Heart left ventricle (tissue), 16 donors: ENCODE results near the gene DDX25. TPM values are rescaled to one million over a fixed set of nuclear protein-coding genes. Genes with fewer than 3 reads are reported as not detected.

ENCODE experiments used
- ATAC-seq, 4 donors: fragments of 200-7000 bp; cut with Tn5 transposase; one replicate each; pipeline ENCODE4 v1.9.1; 2020 to 2022; ENCODE audit warnings: moderate library complexity in 4 of 4, mild to moderate bottlenecking in 3 of 4, moderate number of reproducible peaks in 1 of 4
- DNase-seq, 5 donors: peaks; one replicate each; pipeline ENCODE4 v3.0.0-alpha.2; 2020
- H3K27ac ChIP-seq, 12 donors: fragments of 200-600 bp; sonication (generic) in 4 of 12; one replicate each; pipeline versions ENCODE4 v1.5.0 to v1.8.0; 2016 to 2022; ENCODE audit warnings: mild to moderate bottlenecking in 2 of 12
- H3K27me3 ChIP-seq, 9 donors: fragments of 200-600 bp; sonication (generic) in 2 of 9; one replicate each; pipeline versions ENCODE4 v1.5.1 to v1.8.0; 2016 to 2022; ENCODE audit warnings: mild to moderate bottlenecking in 3 of 9
- H3K36me3 ChIP-seq, 9 donors: fragments of 200-600 bp; sonication (generic) in 2 of 9; one replicate each; pipeline versions ENCODE4 v1.5.0 to v1.8.0; 2018 to 2022; ENCODE audit warnings: mild to moderate bottlenecking in 2 of 9
- H3K4me1 ChIP-seq, 12 donors: fragments of 200-600 bp; sonication (generic) in 4 of 12; one replicate each; pipeline versions ENCODE4 v1.5.0 to v1.8.0; 2016 to 2022; ENCODE audit warnings: mild to moderate bottlenecking in 3 of 12
- H3K4me3 ChIP-seq, 12 donors: fragments of 200-600 bp; sonication (generic) in 4 of 12; one replicate each; pipeline versions ENCODE4 v1.5.0 to v1.8.0; 2017 to 2022; ENCODE audit warnings: mild to moderate bottlenecking in 9 of 12, moderate library complexity in 4 of 12
- H3K9me3 ChIP-seq, 12 donors: fragments of 200-600 bp; sonication (generic) in 4 of 12; one replicate each; pipeline versions ENCODE4 v1.5.0 to v1.8.0; 2016 to 2022; ENCODE audit warnings: mild to moderate bottlenecking in 1 of 12
- CTCF ChIP-seq, 12 donors: fragments of 200-600 bp; sonication (generic) in 4 of 12; IDR thresholded peaks; one replicate each; pipeline versions ENCODE4 v1.5.0 to v1.8.0; 2018 to 2022; ENCODE audit warnings: antibody characterized with exemption in 12 of 12, mild to moderate bottlenecking in 5 of 12
- POLR2A ChIP-seq, 2 donors: fragments of 450-650 bp; IDR thresholded peaks; one replicate each; pipeline ENCODE4 v1.6.1; 2017; ENCODE audit warnings: antibody characterized with exemption in 2 of 2, mild to moderate bottlenecking in 2 of 2, moderate library complexity in 2 of 2
- WGBS, 4 donors: extraction: QIAGEN DNeasy Blood & Tissue Kit in 2 of 4; methylation state at CpG; one replicate each; pipeline versions ENCODE4 v1.1.5 to v1.1.7; 2013 to 2018; 5-methylcytosine and 5-hydroxymethylcytosine counted together
- intact Hi-C, 10 donors: fragments of 100-400 bp; cut with DNase I; formaldehyde crosslinking; loops; one replicate each; pipeline versions ENCODE4 v1.11.1 to v1.14.2; 2022
- polyA plus RNA-seq, 2 donors: library from polyadenylated mRNA; stranded (reverse); fragments of 200-250 nt; gene quantifications; one replicate each; pipeline ENCODE4 v1.2.3, GENCODE V29; 2013
- total RNA-seq, 9 donors: library from RNA; depleted of rRNA in 2 of 9; stranded (reverse); fragments of >200 nt in 2 of 9; fragmentation: NEBNext Ultra II Directional in 3 of 9; extraction: Animal tissue kit (Norgen Biotek cat#: 25700) in 3 of 9; gene quantifications; one replicate each; pipeline versions ENCODE4 v1.1.0 to v1.2.4, GENCODE V29; 2016 to 2023
- donor health status: ischemic (EF 13 %, LVEDD 7.1; RV severe dilation, severe dysfunction).
- donor health status: healthy with polysubstance abuse.
- donor health status: DM: no; HTN: yes; CAD: no.
- donor health status: DM: no; HTN: no; CAD: no.
- donor health status: ischemic (EF 25% LVEDD 6.9; RV normal size, moderate dysfunction).
- donor health status: ischemic (EF 25% LVEDD 5.7; RV mildly dilated, moderate dysfunction).
- donor health status: healthy.
- donor health status: DM: yes; HTN: yes; CAD: no.
- donor health status: ischemic (EF 35%, LVEDD 5.7; RV mildly dilated, moderate dysfunction).
- donor health status: nonischemic (EF 11% LVEDD 7.7; RV severe dilation, severe dysfunction).
- donor health status: DM: yes; HTN: yes; CAD: no.
- donor health status: PGD.
- donor health status: ischemic (EF 29% LVEDD 5.4; RV normal size, mild dysfunction).
- donor health status: nonischemic (EF 23%, LVEDD 6.1; RV moderate dilation, normal function).

Gene DDX25
- total and polyA plus RNA-seq, 11 donors: not detected

GRCh38 chr11:125954123-125954944, 50.0 kb downstream of the DDX25 start:
- Histone ChIP-seq H3K9me3 (no peaks in the 10 kb centered on the region), H3K4me1 (peaks cover 3 to 31% (median 16%) of the 10 kb centered on the region in 12 donors), H3K27me3 (no peaks in the 10 kb centered on the region), H3K27ac (no peak overlapping the region), H3K4me3 (no peak overlapping the region), H3K36me3 (peaks cover 0 to 2% (median 0%) of the 10 kb centered on the region in 9 donors)
- TF ChIP-seq CTCF (IDR thresholded peaks at IDR 0.05) (no peak), POLR2A (IDR thresholded peaks at IDR 0.05) (no peak)
- DNase-seq (no peak), ATAC-seq (no peak)
- WGBS, 4 donors: 90 to 94% (median 93%) methylated on average over 18 to 21 of the region's 21 CpGs
- intact Hi-C loops: loop anchor here in 1 of 10 donors (10.0 kb wide), 1 partner anchor 110 kb away; the partner anchor contains the start of gene CDON

DNA sequence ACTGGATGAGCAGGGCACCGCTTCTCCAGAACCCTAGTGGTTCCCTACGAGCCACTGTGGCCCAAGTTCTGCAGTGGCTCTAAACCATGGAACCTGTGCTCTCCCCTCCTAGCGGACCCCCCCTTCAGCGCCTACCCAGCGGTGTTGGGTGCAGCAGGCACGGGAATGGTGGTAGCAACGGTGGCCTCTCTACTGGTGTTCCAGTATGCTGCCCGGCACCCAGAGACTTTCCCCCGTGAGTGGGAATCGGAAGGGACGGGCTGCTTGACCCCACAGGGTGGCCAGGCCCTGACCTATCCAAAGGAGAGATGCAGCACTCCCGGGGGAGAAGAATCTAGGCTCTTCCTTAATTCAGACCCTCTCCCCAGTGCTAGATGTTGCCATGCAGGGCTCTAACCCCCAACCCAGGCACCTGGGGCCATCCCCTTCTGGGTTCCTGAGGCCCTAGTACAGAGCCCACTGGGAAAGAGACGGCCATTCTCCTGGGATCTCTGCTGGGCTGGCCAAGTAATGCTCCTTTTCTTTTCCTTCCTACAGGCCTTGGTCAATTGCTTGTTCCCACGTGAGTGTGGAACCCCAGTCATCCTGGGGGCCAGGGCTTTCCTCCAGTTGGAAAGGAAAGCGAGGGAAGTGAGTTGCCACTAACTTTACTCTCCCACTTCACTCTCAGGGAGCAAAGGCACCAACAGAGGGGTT, 50.8 kb downstream of the DDX25 start:
- H3K9me3 ChIP-seq: no peaks in the 10 kb centered on the region
- intact Hi-C loops: loop anchor here in 1 of 10 donors (10.0 kb wide), 1 partner anchor 110 kb away; the partner anchor contains the start of gene CDON
- no peak overlapping the region for H3K4me3 ChIP-seq
- TF ChIP-seq POLR2A (IDR thresholded peaks at IDR 0.05) (no peak), CTCF (IDR thresholded peaks at IDR 0.05) (no peak)
- no peak for DNase-seq
- H3K36me3 ChIP-seq: peaks cover 0 to 9% (median 0%) of the 10 kb centered on the region in 9 donors
- no peaks in the 10 kb centered on the region for H3K27me3 ChIP-seq
- 91 to 95% (median 93%) methylated on average over 8 to 15 of the region's 15 CpGs for WGBS, 4 donors
- peak overlapping the region in 2 of 12 donors; percentile 35 to 55 for H3K27ac ChIP-seq
- no peak for ATAC-seq
- H3K4me1 ChIP-seq: peaks cover 3 to 31% (median 16%) of the 10 kb centered on the region in 12 donors

DNA sequence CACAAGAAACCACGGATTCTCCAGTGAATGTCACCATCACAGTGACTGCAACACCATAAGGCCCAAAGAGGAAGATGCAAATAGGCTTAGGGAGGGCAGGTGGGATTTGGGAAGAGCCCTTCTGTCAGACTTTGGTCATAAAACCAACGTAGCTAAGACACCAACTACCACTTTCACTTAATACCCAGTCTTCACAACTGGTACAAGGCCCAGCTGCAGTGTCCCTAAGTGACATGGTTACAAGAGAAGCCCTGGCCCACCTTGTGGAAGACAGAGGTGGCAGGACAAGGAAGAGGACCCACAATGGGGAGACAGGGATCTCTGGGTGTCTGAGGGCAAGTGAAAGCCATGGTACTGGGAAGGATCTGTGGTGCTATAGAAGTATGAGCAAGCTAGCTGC, 51.5 kb downstream of the DDX25 start:
- no peaks in the 10 kb centered on the region for H3K9me3 ChIP-seq
- peaks cover under 1 to 28% (median 14%) of the 10 kb centered on the region in 12 donors for H3K4me1 ChIP-seq
- H3K27ac ChIP-seq: peak overlapping the region in 8 of 12 donors; percentile 15 to 57 (median 28)
- 88 to 100% (median 95%) methylated on average over 2 of the region's 2 CpGs for WGBS, 4 donors
- H3K4me3 ChIP-seq: no peak overlapping the region
- peaks cover 0 to 16% (median 2%) of the 10 kb centered on the region in 9 donors for H3K36me3 ChIP-seq
- DNase-seq (no peak), ATAC-seq (no peak)
- TF ChIP-seq POLR2A (IDR thresholded peaks at IDR 0.05) (no peak), CTCF (IDR thresholded peaks at IDR 0.05) (no peak)
- no peaks in the 10 kb centered on the region for H3K27me3 ChIP-seq
- intact Hi-C loops: loop anchor here in 1 of 10 donors (10.0 kb wide), 1 partner anchor 109 kb away; the partner anchor contains the start of gene CDON
